ENCODE measurements around the gene ADAM12.

GRCh38 chr10:126057494-126057893 lies 330.8 kb downstream of the ADAM12 start:
- TF ChIP-seq POLR2AphosphoS5 (IDR thresholded peaks at IDR 0.05; ENCODE audit: low read depth, low read length), result no peak
- no peak for TF ChIP-seq POLR2A (IDR thresholded peaks at IDR 0.05; ENCODE audit: low read depth, low read length)
- TF ChIP-seq TAF1 (IDR thresholded peaks at IDR 0.05; ENCODE audit: borderline replicate concordance, low read depth, low read length), result no peak
